CD4-positive, alpha-beta T cell treated with Interleukin-6 at 100 ng/mL for 8 hours (primary cell): ENCODE data around the gene ATN1.
"Not testable (repeated sequence)": the region's sequence is repeated elsewhere in the genome, so short reads cannot be mapped to it uniquely, and the experiment has no call there.

Experiments used
- DNase-seq: peaks from one replicate; pipeline ENCODE4 v3.0.0-alpha.2; 2020; ENCODE audit warnings: mixed read lengths, low spot score

The ATN1 gene

GRCh38 chr12:6927379-6928021 is at the start of gene ATN1:
TSS of gene ATN1 (plus strand) at chr12:6927959. CDS start at chr12:6934002, 6,043 bp downstream.
- no peak for DNase-seq

- not testable (repeated sequence) for DNase-seq
Observed at GRCh38 chr12:6879824-6880223, 47.9 kb upstream of the ATN1 start.

GRCh38 chr12:6883252-6883651 is 44.5 kb upstream of the ATN1 start:
- DNase-seq = no peak

GRCh38 chr12:6883683-6884082 is 44.1 kb upstream of the ATN1 start:
- no peak for DNase-seq

- no peak for DNase-seq
Observed at GRCh38 chr12:6884539-6884938, 43.2 kb upstream of the ATN1 start.

- not testable (repeated sequence) for DNase-seq
Observed at GRCh38 chr12:6886206-6886999, 41.4 kb upstream of the ATN1 start.

GRCh38 chr12:6887460-6887859 is 40.3 kb upstream of the ATN1 start:
- DNase-seq = no peak

GRCh38 chr12:6888360-6888759 is 39.4 kb upstream of the ATN1 start:
- DNase-seq = no peak

- DNase-seq = not testable (repeated sequence)
Observed at GRCh38 chr12:6888794-6889193, 39.0 kb upstream of the ATN1 start.

GRCh38 chr12:6889775-6890573 is 37.8 kb upstream of the ATN1 start:
- DNase-seq = not testable (repeated sequence)

GRCh38 chr12:6890789-6891645 is 36.7 kb upstream of the ATN1 start:
- peak; percentile 98 for DNase-seq

GRCh38 chr12:6891646-6892001 is 36.1 kb upstream of the ATN1 start:
- no peak for DNase-seq

- DNase-seq = not testable (repeated sequence)
Observed at GRCh38 chr12:6892683-6893082, 35.1 kb upstream of the ATN1 start.

GRCh38 chr12:6894321-6894720 is 33.4 kb upstream of the ATN1 start:
- DNase-seq = no peak

GRCh38 chr12:6896846-6897435 is 30.8 kb upstream of the ATN1 start:
- DNase-seq = no peak

- DNase-seq = no peak
Observed at GRCh38 chr12:6899427-6899826, 28.3 kb upstream of the ATN1 start.

- DNase-seq = no peak
Observed at GRCh38 chr12:6899837-6900519, 27.8 kb upstream of the ATN1 start.

GRCh38 chr12:6902448-6902847 is 25.3 kb upstream of the ATN1 start:
- DNase-seq = no peak

GRCh38 chr12:6903722-6904121 is 24.0 kb upstream of the ATN1 start:
- DNase-seq = no peak
